Neural cell (in vitro differentiated cells): ENCODE measurements around the gene SCN8A. TPM values are rescaled to one million over a fixed set of nuclear protein-coding genes. Genes with fewer than 3 reads are reported as not detected.

Source experiments
- H2AFZ ChIP-seq: fragments of 200-600, 300-800 bp; sonication (generic), shearing (Covaris generic); 2 replicates; pipeline ENCODE4 v1.6.0; 2014; ENCODE audit warnings: low read depth, mild to moderate bottlenecking, antibody characterized with exemption, low read length, moderate library complexity
- H3F3A ChIP-seq: fragments of 200-600 bp; shearing (Covaris generic); 2 replicates; pipeline ENCODE4 v1.6.1; 2016; ENCODE audit warnings: mild to moderate bottlenecking, moderate library complexity, mixed read lengths, antibody characterized with exemption, low read length; ENCODE audit not compliant: insufficient read depth, poor library complexity, severe bottlenecking
- H3K27ac ChIP-seq: fragments of 200-600, 300-800 bp; sonication (generic), shearing (Covaris generic); 2 replicates; pipeline ENCODE4 v1.5.1; 2014; ENCODE audit warnings: mild to moderate bottlenecking, low read length, moderate library complexity
- H3K27me3 ChIP-seq: fragments of 300-800, 200-600 bp; sonication (generic), shearing (Covaris generic); 2 replicates; pipeline ENCODE4 v1.6.0; 2014; ENCODE audit warnings: mild to moderate bottlenecking, low read depth, low read length, moderate library complexity; ENCODE audit not compliant: insufficient read depth
- H3K36me3 ChIP-seq: fragments of 300-800, 200-600 bp; sonication (generic), shearing (Covaris generic); 2 replicates; pipeline ENCODE4 v1.5.1; 2014; ENCODE audit warnings: mild to moderate bottlenecking, antibody characterized with exemption, low read length, moderate library complexity; ENCODE audit not compliant: insufficient read depth
- H3K4me2 ChIP-seq: fragments of 300-800, 200-600 bp; sonication (generic), shearing (Covaris generic); 2 replicates; pipeline ENCODE4 v1.6.0; 2014; ENCODE audit warnings: mild to moderate bottlenecking, low read length
- H3K4me3 ChIP-seq: fragments of 300-800, 200-600 bp; sonication (generic), shearing (Covaris generic); 2 replicates; pipeline ENCODE4 v1.5.1; 2014; ENCODE audit warnings: mild to moderate bottlenecking, low read length, moderate library complexity
- H3K79me2 ChIP-seq: fragments of 200-600 bp; shearing (Covaris generic); replicated peaks from 2 replicates; pipeline ENCODE4 v1.6.0; 2014; ENCODE audit warnings: mild to moderate bottlenecking, low read length, moderate library complexity; ENCODE audit not compliant: insufficient read depth
- H3K9ac ChIP-seq: fragments of 300-800, 200-600 bp; sonication (generic), shearing (Covaris generic); 2 replicates; pipeline ENCODE4 v1.6.1; 2016; ENCODE audit warnings: mild to moderate bottlenecking, low read length, mixed read lengths
- H3K9me2 ChIP-seq: fragments of 200-600 bp; shearing (Covaris generic); 2 replicates; pipeline ENCODE4 v1.6.1; 2016; ENCODE audit warnings: mild to moderate bottlenecking, low read length, mixed read lengths; ENCODE audit not compliant: insufficient read depth
- H3K9me3 ChIP-seq: fragments of 200-600, 300-800 bp; sonication (generic), shearing (Covaris generic); 2 replicates; pipeline ENCODE4 v1.6.1; 2016; ENCODE audit warnings: mild to moderate bottlenecking, mixed run types, low read length, moderate library complexity, mixed read lengths
- H4K20me1 ChIP-seq: fragments of 200-600 bp; shearing (Covaris generic); 2 replicates; pipeline ENCODE4 v1.6.1; 2016; ENCODE audit warnings: mild to moderate bottlenecking, mixed run types; ENCODE audit not compliant: insufficient read depth
- EP300 ChIP-seq: fragments of 450-650 bp; conservative IDR thresholded peaks from 2 replicates; pipeline ENCODE4 v1.6.1; 2014; ENCODE audit warnings: antibody characterized with exemption, mild to moderate bottlenecking, moderate library complexity; ENCODE audit not compliant: poor library complexity, severe bottlenecking
- EZH2 ChIP-seq: fragments of 200-600, 300-800 bp; shearing (Covaris generic), sonication (generic); IDR thresholded peaks from 2 replicates; pipeline ENCODE4 v1.6.1; 2014; ENCODE audit warnings: antibody characterized with exemption, low read length, borderline replicate concordance, mild to moderate bottlenecking; ENCODE audit not compliant: insufficient read depth, poor library complexity, severe bottlenecking
- MXI1 ChIP-seq: fragments of 450-650 bp; conservative IDR thresholded peaks from 2 replicates; pipeline ENCODE4 v1.6.1; 2014; ENCODE audit warnings: antibody characterized with exemption, mild to moderate bottlenecking; ENCODE audit not compliant: poor library complexity, severe bottlenecking
- POLR2AphosphoS5 ChIP-seq: IDR thresholded peaks from 2 replicates; pipeline ENCODE4 v1.6.1; 2012
- RAD21 ChIP-seq: fragments of 450-650 bp; conservative IDR thresholded peaks from 2 replicates; pipeline ENCODE4 v1.6.1; 2014; ENCODE audit warnings: antibody characterized with exemption, mild to moderate bottlenecking, moderate library complexity
- SMC3 ChIP-seq: fragments of 450-650 bp; conservative IDR thresholded peaks from 2 replicates; pipeline ENCODE4 v1.6.1; 2014; ENCODE audit warnings: antibody characterized with exemption, mild to moderate bottlenecking, moderate library complexity; ENCODE audit not compliant: poor library complexity
- TAF1 ChIP-seq: IDR thresholded peaks from 2 replicates; pipeline ENCODE4 v1.6.1; 2012; ENCODE audit warnings: low read depth
- polyA plus RNA-seq: library from polyadenylated mRNA; depleted of rRNA; stranded (reverse); fragments of >200 nt; gene quantifications from 2 replicates; pipeline ENCODE4 v1.2.3, GENCODE V29; 2014
- TF ChIP-seq, protein P1 (sequence below): fragments of 450-650 bp; IDR thresholded peaks from 2 replicates; pipeline ENCODE4 v1.5.1; 2014; ENCODE audit warnings: antibody characterized with exemption, mild to moderate bottlenecking, moderate library complexity; ENCODE audit not compliant: poor library complexity, severe bottlenecking
- TF ChIP-seq, protein P2 (sequence below): IDR thresholded peaks from 2 replicates; pipeline ENCODE4 v1.6.1; 2012; ENCODE audit warnings: borderline replicate concordance

Gene SCN8A
- polyA plus RNA-seq, 1 donor from 2014 or later, result 14.2 TPM

DNA sequence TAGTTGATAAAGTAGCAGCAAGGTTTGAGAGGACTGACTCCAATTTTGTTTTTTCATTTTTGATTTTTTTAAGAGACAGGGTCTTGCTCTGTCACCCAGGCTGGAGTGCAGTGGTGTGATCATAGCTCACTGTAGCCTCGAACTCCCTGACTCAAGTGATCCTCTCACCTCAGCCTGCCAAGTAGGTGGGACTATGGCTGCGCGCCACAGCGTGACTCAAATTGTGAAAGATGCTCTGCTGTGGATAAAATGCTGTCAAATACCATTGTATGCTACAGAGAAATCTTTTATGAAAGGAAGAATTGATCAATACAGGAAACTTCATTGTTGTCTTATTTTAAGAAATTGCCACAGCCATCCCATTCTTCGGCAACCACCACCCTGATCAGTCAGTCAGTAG is 48.3 kb downstream of the SCN8A start:
- H3K79me2 ChIP-seq, result no peaks in the 10 kb centered on the region
- H4K20me1 ChIP-seq, result no peaks in the 10 kb centered on the region
- H3K9ac ChIP-seq, result no peak overlapping the region
- no peaks in the 10 kb centered on the region for H3K27me3 ChIP-seq
- H3F3A ChIP-seq, result no peaks in the 10 kb centered on the region
- H2AFZ ChIP-seq, result no peak overlapping the region
- no peak for TF ChIP-seq EZH2
- TF ChIP-seq EP300, result no peak
- TF ChIP-seq RAD21, result no peak
- TF ChIP-seq, protein P1, sequence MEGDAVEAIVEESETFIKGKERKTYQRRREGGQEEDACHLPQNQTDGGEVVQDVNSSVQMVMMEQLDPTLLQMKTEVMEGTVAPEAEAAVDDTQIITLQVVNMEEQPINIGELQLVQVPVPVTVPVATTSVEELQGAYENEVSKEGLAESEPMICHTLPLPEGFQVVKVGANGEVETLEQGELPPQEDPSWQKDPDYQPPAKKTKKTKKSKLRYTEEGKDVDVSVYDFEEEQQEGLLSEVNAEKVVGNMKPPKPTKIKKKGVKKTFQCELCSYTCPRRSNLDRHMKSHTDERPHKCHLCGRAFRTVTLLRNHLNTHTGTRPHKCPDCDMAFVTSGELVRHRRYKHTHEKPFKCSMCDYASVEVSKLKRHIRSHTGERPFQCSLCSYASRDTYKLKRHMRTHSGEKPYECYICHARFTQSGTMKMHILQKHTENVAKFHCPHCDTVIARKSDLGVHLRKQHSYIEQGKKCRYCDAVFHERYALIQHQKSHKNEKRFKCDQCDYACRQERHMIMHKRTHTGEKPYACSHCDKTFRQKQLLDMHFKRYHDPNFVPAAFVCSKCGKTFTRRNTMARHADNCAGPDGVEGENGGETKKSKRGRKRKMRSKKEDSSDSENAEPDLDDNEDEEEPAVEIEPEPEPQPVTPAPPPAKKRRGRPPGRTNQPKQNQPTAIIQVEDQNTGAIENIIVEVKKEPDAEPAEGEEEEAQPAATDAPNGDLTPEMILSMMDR, result no peak
- TF ChIP-seq, protein P2, sequence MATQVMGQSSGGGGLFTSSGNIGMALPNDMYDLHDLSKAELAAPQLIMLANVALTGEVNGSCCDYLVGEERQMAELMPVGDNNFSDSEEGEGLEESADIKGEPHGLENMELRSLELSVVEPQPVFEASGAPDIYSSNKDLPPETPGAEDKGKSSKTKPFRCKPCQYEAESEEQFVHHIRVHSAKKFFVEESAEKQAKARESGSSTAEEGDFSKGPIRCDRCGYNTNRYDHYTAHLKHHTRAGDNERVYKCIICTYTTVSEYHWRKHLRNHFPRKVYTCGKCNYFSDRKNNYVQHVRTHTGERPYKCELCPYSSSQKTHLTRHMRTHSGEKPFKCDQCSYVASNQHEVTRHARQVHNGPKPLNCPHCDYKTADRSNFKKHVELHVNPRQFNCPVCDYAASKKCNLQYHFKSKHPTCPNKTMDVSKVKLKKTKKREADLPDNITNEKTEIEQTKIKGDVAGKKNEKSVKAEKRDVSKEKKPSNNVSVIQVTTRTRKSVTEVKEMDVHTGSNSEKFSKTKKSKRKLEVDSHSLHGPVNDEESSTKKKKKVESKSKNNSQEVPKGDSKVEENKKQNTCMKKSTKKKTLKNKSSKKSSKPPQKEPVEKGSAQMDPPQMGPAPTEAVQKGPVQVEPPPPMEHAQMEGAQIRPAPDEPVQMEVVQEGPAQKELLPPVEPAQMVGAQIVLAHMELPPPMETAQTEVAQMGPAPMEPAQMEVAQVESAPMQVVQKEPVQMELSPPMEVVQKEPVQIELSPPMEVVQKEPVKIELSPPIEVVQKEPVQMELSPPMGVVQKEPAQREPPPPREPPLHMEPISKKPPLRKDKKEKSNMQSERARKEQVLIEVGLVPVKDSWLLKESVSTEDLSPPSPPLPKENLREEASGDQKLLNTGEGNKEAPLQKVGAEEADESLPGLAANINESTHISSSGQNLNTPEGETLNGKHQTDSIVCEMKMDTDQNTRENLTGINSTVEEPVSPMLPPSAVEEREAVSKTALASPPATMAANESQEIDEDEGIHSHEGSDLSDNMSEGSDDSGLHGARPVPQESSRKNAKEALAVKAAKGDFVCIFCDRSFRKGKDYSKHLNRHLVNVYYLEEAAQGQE, result no peak
- H3K4me2 ChIP-seq, result no peak overlapping the region
- no peaks in the 10 kb centered on the region for H3K9me3 ChIP-seq
- no peak overlapping the region for H3K4me3 ChIP-seq
- no peak overlapping the region for H3K27ac ChIP-seq
- no peaks in the 10 kb centered on the region for H3K36me3 ChIP-seq
- no peaks in the 10 kb centered on the region for H3K9me2 ChIP-seq

DNA sequence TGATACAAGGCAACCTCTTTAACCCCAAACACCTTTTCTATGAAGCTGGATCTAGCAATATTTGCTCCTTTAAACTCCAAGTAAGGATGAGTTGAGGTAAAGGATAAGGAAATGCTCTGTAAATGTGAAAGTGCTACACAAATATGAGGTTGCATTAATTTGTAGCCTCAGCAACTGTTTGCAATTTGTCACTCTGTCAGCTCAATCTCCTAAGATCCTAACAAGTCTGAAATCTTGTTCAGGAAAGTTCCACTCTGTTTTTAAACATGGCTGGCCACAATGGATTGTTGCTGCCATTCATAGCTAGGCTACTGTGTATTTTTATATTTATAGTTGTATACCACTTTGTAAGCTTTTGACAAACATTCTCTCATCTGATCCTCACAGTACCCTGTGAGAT is 51.3 kb downstream of the SCN8A start:
- Histone ChIP-seq H2AFZ (no peak overlapping the region), H4K20me1 (no peaks in the 10 kb centered on the region), H3F3A (no peaks in the 10 kb centered on the region), H3K79me2 (peaks cover 3% of the 10 kb centered on the region), H3K9me2 (no peaks in the 10 kb centered on the region), H3K27ac (no peak overlapping the region), H3K27me3 (no peaks in the 10 kb centered on the region), H3K4me3 (no peak overlapping the region), H3K36me3 (no peaks in the 10 kb centered on the region), H3K4me2 (no peak overlapping the region), H3K9me3 (peaks cover 2% of the 10 kb centered on the region), H3K9ac (no peak overlapping the region)
- TF ChIP-seq RAD21 (no peak), MXI1 (no peak), EZH2 (no peak), TAF1 (no peak), POLR2AphosphoS5 (no peak), SMC3 (no peak), EP300 (no peak)
- TF ChIP-seq, protein P1, result no peak
- TF ChIP-seq, protein P2, result no peak
